Lower leg skin (tissue), 3 donors: Measurements from ENCODE around the gene CAVIN1.
A peak's percentile ranks its signal among the peaks of the same experiment; 100 is the strongest.

Experiments
- POLR2A ChIP-seq, 2 donors: fragments of 450-650 bp; IDR thresholded peaks; one replicate each; pipeline ENCODE4 v1.6.1; 2016 to 2017; ENCODE audit warnings: antibody characterized with exemption in 2 of 2, mild to moderate bottlenecking in 1 of 2, moderate library complexity in 1 of 2
- TF ChIP-seq, protein P1 (sequence below), 3 donors: fragments of 450-650 bp; IDR thresholded peaks; one replicate each; pipeline ENCODE4 v1.5.1; 2016; ENCODE audit warnings: antibody characterized with exemption in 3 of 3, mild to moderate bottlenecking in 3 of 3, moderate library complexity in 2 of 3

DNA sequence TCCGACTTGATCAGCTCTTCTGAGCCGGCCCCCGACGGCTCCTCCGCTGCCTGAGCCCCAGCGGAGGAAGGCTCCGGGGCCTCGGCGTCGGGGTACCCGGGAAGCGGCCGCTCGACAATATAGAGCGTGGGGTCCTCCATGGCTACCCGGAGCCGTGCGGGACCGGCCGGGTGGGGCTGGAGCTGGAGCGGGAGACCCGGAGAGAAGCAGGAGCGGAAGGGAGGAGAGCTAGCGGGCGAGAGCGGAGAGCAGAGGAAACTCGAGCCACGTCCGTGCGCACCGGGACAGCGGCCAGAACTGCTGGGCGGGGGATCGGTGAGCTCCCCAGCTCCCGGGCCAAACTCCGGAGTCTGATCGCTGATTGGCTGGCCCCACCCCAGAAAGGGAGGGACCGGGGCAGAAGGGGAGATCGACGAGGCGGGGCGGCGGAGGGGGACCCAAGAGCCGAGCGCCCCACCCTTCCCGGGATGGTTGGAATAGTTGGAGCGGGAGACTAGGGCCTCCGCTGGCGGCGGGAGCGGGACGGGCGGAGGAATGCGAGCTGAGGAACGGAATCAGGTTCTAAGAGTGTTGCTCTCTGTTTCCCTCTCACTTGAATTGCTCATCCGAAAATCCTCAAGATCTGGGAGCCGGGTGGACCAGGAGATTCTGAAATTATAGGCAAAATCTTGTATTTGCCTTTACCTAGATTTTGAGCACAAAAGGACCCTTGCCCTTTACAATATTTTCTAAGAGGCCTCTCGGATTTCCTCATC is at the start of gene CAVIN1:
- TF ChIP-seq, protein P1, sequence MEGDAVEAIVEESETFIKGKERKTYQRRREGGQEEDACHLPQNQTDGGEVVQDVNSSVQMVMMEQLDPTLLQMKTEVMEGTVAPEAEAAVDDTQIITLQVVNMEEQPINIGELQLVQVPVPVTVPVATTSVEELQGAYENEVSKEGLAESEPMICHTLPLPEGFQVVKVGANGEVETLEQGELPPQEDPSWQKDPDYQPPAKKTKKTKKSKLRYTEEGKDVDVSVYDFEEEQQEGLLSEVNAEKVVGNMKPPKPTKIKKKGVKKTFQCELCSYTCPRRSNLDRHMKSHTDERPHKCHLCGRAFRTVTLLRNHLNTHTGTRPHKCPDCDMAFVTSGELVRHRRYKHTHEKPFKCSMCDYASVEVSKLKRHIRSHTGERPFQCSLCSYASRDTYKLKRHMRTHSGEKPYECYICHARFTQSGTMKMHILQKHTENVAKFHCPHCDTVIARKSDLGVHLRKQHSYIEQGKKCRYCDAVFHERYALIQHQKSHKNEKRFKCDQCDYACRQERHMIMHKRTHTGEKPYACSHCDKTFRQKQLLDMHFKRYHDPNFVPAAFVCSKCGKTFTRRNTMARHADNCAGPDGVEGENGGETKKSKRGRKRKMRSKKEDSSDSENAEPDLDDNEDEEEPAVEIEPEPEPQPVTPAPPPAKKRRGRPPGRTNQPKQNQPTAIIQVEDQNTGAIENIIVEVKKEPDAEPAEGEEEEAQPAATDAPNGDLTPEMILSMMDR (IDR thresholded peaks at IDR 0.05), result no peak
- TF ChIP-seq POLR2A (IDR thresholded peaks at IDR 0.05), result peak in 1 of 2 donors; percentile 86
